ENCODE results near the gene MRM2. TPM values are rescaled to one million over a fixed set of nuclear protein-coding genes. Genes with fewer than 3 reads are reported as not detected.

The MRM2 gene
- total RNA-seq, 1 experiment from 2014 or later: 35.5 TPM

Other genes starting within 250 kb of the MRM2 start
- gene MAD1L1, start 9.3 kb downstream of the MRM2 start, total RNA-seq (2014; rRNA removed; shearing (Covaris generic); ENCODE audit: low replicate concordance): 38.6 and 61.5 TPM in 2 replicates
- gene NUDT1, start within 50 bp of the MRM2 start, total RNA-seq (2014; rRNA removed; shearing (Covaris generic); ENCODE audit: low replicate concordance): 45.3 and 84.8 TPM in 2 replicates
- gene SNX8, start 72.2 kb upstream of the MRM2 start, total RNA-seq (2014; rRNA removed; shearing (Covaris generic); ENCODE audit: low replicate concordance): 2.6 and 6.3 TPM in 2 replicates
- gene EIF3B, start 112.6 kb upstream of the MRM2 start, total RNA-seq (2014; rRNA removed; shearing (Covaris generic); ENCODE audit: low replicate concordance): 87.0 and 152 TPM in 2 replicates
- 0.82 and 5.0 TPM in 2 replicates for gene CHST12, start 161.4 kb upstream of the MRM2 start, total RNA-seq (2014; rRNA removed; shearing (Covaris generic); ENCODE audit: low replicate concordance)
- gene GRIFIN, start 234.2 kb upstream of the MRM2 start, total RNA-seq (2014; rRNA removed; shearing (Covaris generic); ENCODE audit: low replicate concordance): not detected in 2 replicates

All from Karpas-422 (cell line).